CD4-positive, alpha-beta T cell (primary cell): ENCODE measurements around the gene REXO1. TPM values are rescaled to one million over a fixed set of nuclear protein-coding genes. Genes with fewer than 3 reads are reported as not detected.

Source experiments
- ATAC-seq: fragments of 200-7000 bp; cut with Tn5 transposase; one replicate; pipeline ENCODE4 v1.10.0; 2022; ENCODE audit warnings: mild to moderate bottlenecking; ENCODE audit not compliant: poor library complexity
- CTCF ChIA-PET: fragments of 350-600 bp; sonication (Branson Sonifier 250); formaldehyde crosslinking; loops from one replicate; lab custom pipeline; 2021; ENCODE audit warnings: antibody characterized with exemption, inconsistent platforms; lab: Charles Lee
- POLR2A ChIA-PET: fragments of 350-600 bp; sonication (Branson Sonifier 250); formaldehyde crosslinking; loops from one replicate; lab custom pipeline; 2021; ENCODE audit warnings: antibody characterized with exemption, inconsistent platforms; lab: Charles Lee
- DNase-seq, 14 experiments: peaks; one replicate each; pipeline ENCODE4 v3.0.0-alpha.2; 2013 to 2020; ENCODE audit warnings: mixed read lengths in 2 of 14
- H3K27ac ChIP-seq, 2 donors: one replicate each; pipeline versions ENCODE4 v1.5.1 to v1.7.0; 2013; ENCODE audit warnings: low read length in 2 of 2, low read depth in 1 of 2, mild to moderate bottlenecking in 1 of 2
- H3K27me3 ChIP-seq, 2 experiments: 1 replicate in 1 of 2; 2 replicates in 1 of 2; pipeline versions ENCODE4 v1.6.1 to v1.7.0; 2013; ENCODE audit warnings: low read length in 2 of 2, control low read depth in 1 of 2, mild to moderate bottlenecking in 1 of 2, moderate library complexity in 1 of 2; ENCODE audit not compliant: insufficient read depth in 2 of 2, control insufficient read depth in 1 of 2
- H3K36me3 ChIP-seq: one replicate; pipeline ENCODE4 v1.6.1; 2013; ENCODE audit warnings: low read length, control low read depth; ENCODE audit not compliant: insufficient read depth
- H3K4me1 ChIP-seq: one replicate; pipeline ENCODE4 v1.6.1; 2013; ENCODE audit warnings: low read length, control low read depth; ENCODE audit not compliant: insufficient read depth
- H3K4me3 ChIP-seq: one replicate; pipeline ENCODE4 v1.5.1; 2013; ENCODE audit warnings: mild to moderate bottlenecking, low read length, moderate library complexity
- H3K9me3 ChIP-seq, 2 experiments: 1 replicate in 1 of 2; 2 replicates in 1 of 2; pipeline versions ENCODE4 v1.6.1 to v1.7.0; 2013; ENCODE audit warnings: low read length in 2 of 2, mild to moderate bottlenecking in 2 of 2, control low read depth in 1 of 2, moderate library complexity in 1 of 2; ENCODE audit not compliant: control insufficient read depth in 1 of 2, insufficient read depth in 1 of 2
- H3K27ac Mint-ChIP-seq: one replicate; pipeline ENCODE4 v1.8.0; 2020; ENCODE audit warnings: mixed read lengths
- H3K27me3 Mint-ChIP-seq: one replicate; pipeline ENCODE4 v1.8.0; 2021; ENCODE audit warnings: mixed read lengths
- H3K36me3 Mint-ChIP-seq: one replicate; pipeline ENCODE4 v1.8.0; 2021; ENCODE audit warnings: low read depth, mixed read lengths
- H3K4me1 Mint-ChIP-seq: one replicate; pipeline ENCODE4 v1.8.0; 2021; ENCODE audit warnings: low read depth, mixed read lengths
- H3K4me3 Mint-ChIP-seq: one replicate; pipeline ENCODE4 v1.8.0; 2020; ENCODE audit warnings: mild to moderate bottlenecking, mixed read lengths
- H3K9me3 Mint-ChIP-seq: one replicate; pipeline ENCODE4 v1.8.0; 2020; ENCODE audit warnings: mixed read lengths
- CTCF ChIP-seq: fragments of 200-600 bp; IDR thresholded peaks from one replicate; pipeline ENCODE4 v1.8.0; 2022; ENCODE audit warnings: antibody characterized with exemption, mild to moderate bottlenecking
- intact Hi-C, 2 experiments: fragments of 100-400 bp; cut with DNase I in 1 of 2; cut with micrococcal nuclease in 1 of 2; formaldehyde crosslinking; loops; one replicate each; pipeline versions ENCODE4 v1.15.1 to v1.9.0; 2023 to 2025; cut with DNase I, micrococcal nuclease
- total RNA-seq, 174 experiments: library from RNA in 2 of 174; stranded (reverse) in 2 of 174; gene quantifications; one replicate each; pipeline ENCODE4 v1.2.3 and lab custom pipeline; 2021 to 2026

REXO1 gene
- total RNA-seq, 2 experiments from 2014 or later = 106 to 114 TPM

- Histone ChIP-seq H3K9me3 (peaks cover 6 to 32% of the 10 kb centered on the region in 2 experiments), H3K36me3 (no peaks in the 10 kb centered on the region), H3K4me3 (no peak overlapping the region), H3K27ac (no peak overlapping the region), H3K4me1 (peaks cover 3% of the 10 kb centered on the region), H3K27me3 (peaks cover 22 to 25% of the 10 kb centered on the region in 2 experiments)
- no peaks in the 10 kb centered on the region for H3K36me3 Mint-ChIP-seq
- no peak for TF ChIP-seq CTCF
- no peak overlapping the region for H3K4me3 Mint-ChIP-seq
- H3K9me3 Mint-ChIP-seq = no peaks in the 10 kb centered on the region
- ATAC-seq = no peak
- ChIA-PET POLR2A (no interaction called here), CTCF (no interaction called here)
- DNase-seq = no peak
- H3K27me3 Mint-ChIP-seq = peaks cover 39% of the 10 kb centered on the region
- intact Hi-C loops = no loop called here
- H3K4me1 Mint-ChIP-seq = no peaks in the 10 kb centered on the region
- H3K27ac Mint-ChIP-seq = no peak overlapping the region
These were observed 61.6 kb downstream of the REXO1 start for GRCh38 chr19:1786668-1787067.

GRCh38 chr19:1785310-1785709 is 63.0 kb downstream of the REXO1 start:
- intact Hi-C loops = no loop called here
- DNase-seq (no peak), ATAC-seq (no peak)
- TF ChIP-seq CTCF = no peak
- no peak overlapping the region for H3K4me3 Mint-ChIP-seq
- H3K27me3 Mint-ChIP-seq = peaks cover 42% of the 10 kb centered on the region
- Histone ChIP-seq H3K27me3 (peaks cover 30 to 33% of the 10 kb centered on the region in 2 experiments), H3K9me3 (peaks cover 9 to 36% of the 10 kb centered on the region in 2 experiments), H3K27ac (no peak overlapping the region), H3K4me3 (no peak overlapping the region), H3K36me3 (no peaks in the 10 kb centered on the region), H3K4me1 (peaks cover 3% of the 10 kb centered on the region)
- CTCF ChIA-PET = no interaction called here
- H3K4me1 Mint-ChIP-seq = no peaks in the 10 kb centered on the region
- H3K9me3 Mint-ChIP-seq = no peaks in the 10 kb centered on the region
- no peaks in the 10 kb centered on the region for H3K36me3 Mint-ChIP-seq
- H3K27ac Mint-ChIP-seq = no peak overlapping the region
- POLR2A ChIA-PET = no interaction called here

- H3K27me3 ChIP-seq = peaks cover 40 to 43% of the 10 kb centered on the region in 2 experiments
- H3K4me1 Mint-ChIP-seq = no peaks in the 10 kb centered on the region
These were observed 64.4 kb downstream of the REXO1 start for GRCh38 chr19:1783874-1784273.

More at GRCh38 chr19:1783874-1784273, 64.4 kb downstream of the REXO1 start:
- H3K9me3 ChIP-seq = peaks cover 9 to 40% of the 10 kb centered on the region in 2 experiments
- Mint-ChIP-seq H3K4me3 (no peak overlapping the region), H3K9me3 (no peaks in the 10 kb centered on the region), H3K36me3 (no peaks in the 10 kb centered on the region), H3K27me3 (peaks cover 55% of the 10 kb centered on the region), H3K27ac (no peak overlapping the region)
- DNase-seq (no peak), ATAC-seq (no peak)
- ChIA-PET POLR2A (no interaction called here), CTCF (no interaction called here)
- intact Hi-C loops = no loop called here
- no peaks in the 10 kb centered on the region for H3K36me3 ChIP-seq
- no peak overlapping the region for H3K27ac ChIP-seq
- TF ChIP-seq CTCF = no peak
- no peaks in the 10 kb centered on the region for H3K4me1 ChIP-seq
- no peak overlapping the region for H3K4me3 ChIP-seq
